ENCODE data around the gene MBOAT7. TPM values are rescaled to one million over a fixed set of nuclear protein-coding genes. Genes with fewer than 3 reads are reported as not detected.

Gene MBOAT7
- total RNA-seq, 1 experiment from 2014 or later: 123 TPM

Other genes with a start within 250 kb of the MBOAT7 start
- under 0.01 and 0.06 TPM in 2 replicates for gene CACNG8, start 226.6 kb downstream of the MBOAT7 start, total RNA-seq (2014; rRNA removed)
- gene CACNG6, start 197.9 kb downstream of the MBOAT7 start, total RNA-seq (2014; rRNA removed): 0.17 TPM in 1 of 2 replicates, not detected in the other
- gene VSTM1, start 125.7 kb downstream of the MBOAT7 start, total RNA-seq (2014; rRNA removed): not detected in 2 replicates
- not detected in 2 replicates for gene TARM1, start 108.2 kb downstream of the MBOAT7 start, total RNA-seq (2014; rRNA removed)
- gene OSCAR, start 88.8 kb downstream of the MBOAT7 start, total RNA-seq (2014; rRNA removed): 0.23 and 1.5 TPM in 2 replicates
- gene NDUFA3, start 86.7 kb downstream of the MBOAT7 start, total RNA-seq (2014; rRNA removed): 29.4 and 85.0 TPM in 2 replicates
- 14.2 and 15.2 TPM in 2 replicates for gene TFPT, start 73.9 kb downstream of the MBOAT7 start, total RNA-seq (2014; rRNA removed)
- 84.4 and 84.8 TPM in 2 replicates for gene PRPF31, start 73.8 kb downstream of the MBOAT7 start, total RNA-seq (2014; rRNA removed)
- gene CNOT3, start 51.8 kb downstream of the MBOAT7 start, total RNA-seq (2014; rRNA removed): 18.2 and 18.4 TPM in 2 replicates
- 5.2 and 9.2 TPM in 2 replicates for gene LENG1, start 29.9 kb downstream of the MBOAT7 start, total RNA-seq (2014; rRNA removed)
- gene TMC4, start 16.4 kb downstream of the MBOAT7 start, total RNA-seq (2014; rRNA removed): 0.40 and 0.51 TPM in 2 replicates
- 162 and 168 TPM in 2 replicates for gene TSEN34, start 1.7 kb upstream of the MBOAT7 start, total RNA-seq (2014; rRNA removed)
- 1,535 and 1,605 TPM in 2 replicates for gene RPS9, start 11.3 kb upstream of the MBOAT7 start, total RNA-seq (2014; rRNA removed)
- not detected in 2 replicates for gene LILRB3, start 33.4 kb upstream of the MBOAT7 start, total RNA-seq (2014; rRNA removed)
- not detected in 2 replicates for gene LILRA6, start 53.2 kb upstream of the MBOAT7 start, total RNA-seq (2014; rRNA removed)
- not detected in 2 replicates for gene LILRB5, start 67.7 kb upstream of the MBOAT7 start, total RNA-seq (2014; rRNA removed)
- gene LILRB2, start 91.5 kb upstream of the MBOAT7 start, total RNA-seq (2014; rRNA removed): not detected in 2 replicates
- gene LILRA5, start 123.6 kb upstream of the MBOAT7 start, total RNA-seq (2014; rRNA removed): not detected in 2 replicates
- not detected in 2 replicates for gene LILRA4, start 149.6 kb upstream of the MBOAT7 start, total RNA-seq (2014; rRNA removed)
- gene LAIR1, start 175.4 kb upstream of the MBOAT7 start, total RNA-seq (2014; rRNA removed): not detected in 2 replicates
- gene TTYH1, start 225.9 kb upstream of the MBOAT7 start, total RNA-seq (2014; rRNA removed): not detected in 2 replicates

All from LHCN-M2 (cell line).